Naive thymus-derived CD4-positive, alpha-beta T cell (primary cell): ENCODE data around the gene NDST3. TPM values are rescaled to one million over a fixed set of nuclear protein-coding genes. Genes with fewer than 3 reads are reported as not detected.

Experiments used
- ATAC-seq: fragments of 150-1000 bp; cut with Tn5 transposase; 2 replicates; pipeline ENCODE4 v1.10.0; 2021; ENCODE audit warnings: mild to moderate bottlenecking, moderate library complexity
- CTCF ChIA-PET: fragments of 350-600 bp; sonication (Branson Sonifier 250); formaldehyde crosslinking; loops from one replicate; lab custom pipeline; 2021; ENCODE audit warnings: antibody characterized with exemption; lab: Charles Lee
- POLR2A ChIA-PET: fragments of 350-600 bp; sonication (Branson Sonifier 250); formaldehyde crosslinking; loops from one replicate; lab custom pipeline; 2021; ENCODE audit warnings: antibody characterized with exemption, inconsistent platforms; lab: Charles Lee
- DNase-seq, 9 donors: peaks; one replicate each; pipeline versions ENCODE4 v3.0.0 to v3.0.0-alpha.2; 2020 to 2022; ENCODE audit warnings: mixed read lengths in 1 of 9
- H3K27ac ChIP-seq: one replicate; pipeline ENCODE4 v1.7.0; 2013; ENCODE audit warnings: mild to moderate bottlenecking, low read depth, low read length, moderate library complexity
- H3K27me3 ChIP-seq, 2 donors: one replicate each; pipeline ENCODE4 v1.7.0; 2013; ENCODE audit warnings: low read length in 2 of 2, mild to moderate bottlenecking in 2 of 2, moderate library complexity in 2 of 2; ENCODE audit not compliant: control insufficient read depth in 2 of 2, insufficient read depth in 2 of 2
- H3K36me3 ChIP-seq, 3 experiments: 1 replicate in 2 of 3; 2 replicates in 1 of 3; pipeline ENCODE4 v1.7.0; 2013; ENCODE audit warnings: low read length in 3 of 3, mild to moderate bottlenecking in 3 of 3, moderate library complexity in 1 of 3; ENCODE audit not compliant: insufficient read depth in 3 of 3, control insufficient read depth in 2 of 3
- H3K4me1 ChIP-seq, 2 donors: one replicate each; pipeline ENCODE4 v1.7.0; 2013; ENCODE audit warnings: low read length in 2 of 2, mild to moderate bottlenecking in 2 of 2, moderate library complexity in 1 of 2; ENCODE audit not compliant: control insufficient read depth in 2 of 2, insufficient read depth in 2 of 2
- H3K4me3 ChIP-seq: 2 replicates; pipeline ENCODE4 v1.7.0; 2013; ENCODE audit warnings: mild to moderate bottlenecking, low read length
- H3K9me3 ChIP-seq, 3 experiments: 1 replicate in 2 of 3; 2 replicates in 1 of 3; pipeline ENCODE4 v1.7.0; 2013; ENCODE audit warnings: low read length in 3 of 3; ENCODE audit not compliant: control insufficient read depth in 2 of 3
- H3K27ac Mint-ChIP-seq, 9 donors: one replicate each; pipeline ENCODE4 v1.8.0; 2020 to 2022; ENCODE audit warnings: mixed read lengths in 9 of 9, mild to moderate bottlenecking in 8 of 9, moderate library complexity in 5 of 9, inconsistent platforms in 2 of 9
- H3K27me3 Mint-ChIP-seq, 5 donors: one replicate each; pipeline ENCODE4 v1.8.0; 2021 to 2022; ENCODE audit warnings: mixed read lengths in 5 of 5, mild to moderate bottlenecking in 1 of 5
- H3K36me3 Mint-ChIP-seq, 5 donors: one replicate each; pipeline ENCODE4 v1.8.0; 2020 to 2022; ENCODE audit warnings: mixed read lengths in 5 of 5, mild to moderate bottlenecking in 3 of 5, inconsistent platforms in 1 of 5
- H3K4me1 Mint-ChIP-seq, 7 donors: one replicate each; pipeline ENCODE4 v1.8.0; 2020 to 2022; ENCODE audit warnings: mixed read lengths in 7 of 7, mild to moderate bottlenecking in 3 of 7, inconsistent platforms in 1 of 7
- H3K4me3 Mint-ChIP-seq, 10 donors: one replicate each; pipeline ENCODE4 v1.8.0; 2020 to 2022; ENCODE audit warnings: mild to moderate bottlenecking in 10 of 10, mixed read lengths in 10 of 10, moderate library complexity in 6 of 10, inconsistent platforms in 2 of 10
- H3K9me3 Mint-ChIP-seq, 11 donors: one replicate each; pipeline ENCODE4 v1.8.0; 2020 to 2022; ENCODE audit warnings: mixed read lengths in 11 of 11, mild to moderate bottlenecking in 4 of 11, inconsistent platforms in 1 of 11, moderate library complexity in 1 of 11
- intact Hi-C, 2 donors: fragments of 100-400 bp; cut with micrococcal nuclease; formaldehyde crosslinking; loops; one replicate each; pipeline ENCODE4 v1.15.1; 2023
- polyA plus RNA-seq, 2 donors: library from polyadenylated mRNA; unstranded; fragments of 300-500 nt; fragmentation: Illumina TruSeq; gene quantifications; one replicate each; pipeline ENCODE4 v1.2.3, GENCODE V29; 2021
- total RNA-seq, 6 experiments: library from RNA in 5 of 6; stranded (reverse) in 5 of 6; gene quantifications; 1 replicate in 5 of 6; 2 replicates in 1 of 6; pipeline ENCODE4 v1.2.3 and lab custom pipeline; 2021 to 2026

Gene NDST3
- total and polyA plus RNA-seq, 7 experiments from 2014 or later = 0.17 to 0.18 TPM; not detected in 5

- Histone ChIP-seq H3K36me3 (no peaks in the 10 kb centered on the region), H3K4me1 (no peaks in the 10 kb centered on the region), H3K27me3 (no peaks in the 10 kb centered on the region), H3K9me3 (no peaks in the 10 kb centered on the region), H3K27ac (no peak overlapping the region), H3K4me3 (no peak overlapping the region)
- POLR2A ChIA-PET = no interaction called here
- peaks cover 0 to 14% (median 11%) of the 10 kb centered on the region in 7 donors for H3K4me1 Mint-ChIP-seq
- peaks cover 0 to 6% (median 4%) of the 10 kb centered on the region in 5 donors for H3K27me3 Mint-ChIP-seq
- H3K36me3 Mint-ChIP-seq = peaks cover 0 to 6% (median 0%) of the 10 kb centered on the region in 5 donors
- DNase-seq = peak in 2 of 9 donors; percentile 0 to 2
- H3K27ac Mint-ChIP-seq = peak overlapping the region in 3 of 9 donors; percentile 8 to 71 (median 51)
- CTCF ChIA-PET = no interaction called here
- ATAC-seq = no peak
- intact Hi-C loops = no loop called here
- peaks cover 0 to 11% (median 2%) of the 10 kb centered on the region in 11 donors for H3K9me3 Mint-ChIP-seq
- H3K4me3 Mint-ChIP-seq = peak overlapping the region in 8 of 10 donors; percentile 36 to 68 (median 48)
Observed at GRCh38 chr4:118113220-118113619, 78.9 kb downstream of the NDST3 start.

- intact Hi-C loops = no loop called here
Observed at GRCh38 chr4:118114720-118115119, 80.4 kb downstream of the NDST3 start.

GRCh38 chr4:118120120-118120760, 86.0 kb downstream of the NDST3 start:
- H3K27me3 Mint-ChIP-seq = peaks cover 0 to 7% (median 0%) of the 10 kb centered on the region in 5 donors
- no peaks in the 10 kb centered on the region for H3K4me1 Mint-ChIP-seq
- intact Hi-C loops = no loop called here
- DNase-seq = no peak
- no peaks in the 10 kb centered on the region for H3K36me3 ChIP-seq
- no peak overlapping the region for H3K27ac Mint-ChIP-seq
- H3K4me3 ChIP-seq = no peak overlapping the region
- no peaks in the 10 kb centered on the region for H3K4me1 ChIP-seq
- no peak overlapping the region for H3K4me3 Mint-ChIP-seq
- H3K9me3 Mint-ChIP-seq = peaks cover 0 to 6% (median 0%) of the 10 kb centered on the region in 11 donors
- ChIA-PET CTCF (no interaction called here), POLR2A (no interaction called here)
- H3K27ac ChIP-seq = no peak overlapping the region
- no peaks in the 10 kb centered on the region for H3K9me3 ChIP-seq
- H3K36me3 Mint-ChIP-seq = no peaks in the 10 kb centered on the region
- no peaks in the 10 kb centered on the region for H3K27me3 ChIP-seq
- ATAC-seq = no peak

More at GRCh38 chr4:118114720-118115119, 80.4 kb downstream of the NDST3 start:
- CTCF ChIA-PET = no interaction called here
- Histone ChIP-seq H3K36me3 (no peaks in the 10 kb centered on the region), H3K4me3 (no peak overlapping the region), H3K27me3 (no peaks in the 10 kb centered on the region), H3K4me1 (no peaks in the 10 kb centered on the region), H3K9me3 (no peaks in the 10 kb centered on the region), H3K27ac (no peak overlapping the region)
- Mint-ChIP-seq H3K27me3 (peaks cover 0 to 5% (median 2%) of the 10 kb centered on the region in 5 donors), H3K27ac (no peak overlapping the region), H3K9me3 (peaks cover 0 to 11% (median 2%) of the 10 kb centered on the region in 11 donors), H3K4me3 (peak overlapping the region in 1 of 10 donors; percentile 8), H3K36me3 (peaks cover 0 to 6% (median 0%) of the 10 kb centered on the region in 5 donors), H3K4me1 (peaks cover 0 to 14% (median 11%) of the 10 kb centered on the region in 7 donors)
- no peak for ATAC-seq
- DNase-seq = no peak
- POLR2A ChIA-PET = no interaction called here

DNA sequence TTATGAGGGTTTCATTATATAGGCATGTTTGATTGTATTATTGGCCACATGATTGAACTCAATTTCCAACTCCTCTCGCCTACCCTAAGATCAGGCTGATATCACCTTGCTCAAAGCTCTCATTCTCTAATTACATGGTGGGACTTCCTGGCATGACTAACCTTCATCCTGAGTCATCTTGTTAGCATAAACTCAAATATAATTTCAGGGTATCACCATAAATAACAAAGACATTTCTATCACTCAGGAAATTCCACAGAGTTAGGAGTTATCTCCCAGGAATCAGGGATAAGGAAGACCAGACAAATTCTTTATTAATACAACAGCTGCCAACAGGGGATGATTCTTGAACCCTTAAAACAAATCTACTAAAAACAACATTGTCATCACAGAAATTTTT, 90.7 kb downstream of the NDST3 start:
- Mint-ChIP-seq H3K4me3 (no peak overlapping the region), H3K27ac (no peak overlapping the region), H3K27me3 (peaks cover 0 to 9% (median 0%) of the 10 kb centered on the region in 5 donors), H3K36me3 (no peaks in the 10 kb centered on the region), H3K9me3 (peaks cover 0 to 19% (median 2%) of the 10 kb centered on the region in 11 donors), H3K4me1 (no peaks in the 10 kb centered on the region)
- Histone ChIP-seq H3K9me3 (no peaks in the 10 kb centered on the region), H3K27ac (no peak overlapping the region), H3K4me1 (no peaks in the 10 kb centered on the region), H3K4me3 (no peak overlapping the region), H3K36me3 (no peaks in the 10 kb centered on the region), H3K27me3 (no peaks in the 10 kb centered on the region)
- intact Hi-C loops = no loop called here
- DNase-seq (no peak), ATAC-seq (no peak)
- ChIA-PET CTCF (no interaction called here), POLR2A (no interaction called here)

- Histone ChIP-seq H3K36me3 (no peaks in the 10 kb centered on the region), H3K4me1 (no peaks in the 10 kb centered on the region), H3K4me3 (no peak overlapping the region), H3K27ac (no peak overlapping the region), H3K9me3 (no peaks in the 10 kb centered on the region), H3K27me3 (no peaks in the 10 kb centered on the region)
- Mint-ChIP-seq H3K36me3 (no peaks in the 10 kb centered on the region), H3K27ac (no peak overlapping the region), H3K4me3 (no peak overlapping the region), H3K27me3 (peaks cover 0 to 3% (median 0%) of the 10 kb centered on the region in 5 donors), H3K9me3 (peaks cover 0 to 3% (median 0%) of the 10 kb centered on the region in 11 donors), H3K4me1 (no peaks in the 10 kb centered on the region)
- ChIA-PET CTCF (no interaction called here), POLR2A (no interaction called here)
- intact Hi-C loops = no loop called here
- DNase-seq (no peak), ATAC-seq (no peak)
Observed at GRCh38 chr4:118139241-118139640, 105.0 kb downstream of the NDST3 start.

DNA sequence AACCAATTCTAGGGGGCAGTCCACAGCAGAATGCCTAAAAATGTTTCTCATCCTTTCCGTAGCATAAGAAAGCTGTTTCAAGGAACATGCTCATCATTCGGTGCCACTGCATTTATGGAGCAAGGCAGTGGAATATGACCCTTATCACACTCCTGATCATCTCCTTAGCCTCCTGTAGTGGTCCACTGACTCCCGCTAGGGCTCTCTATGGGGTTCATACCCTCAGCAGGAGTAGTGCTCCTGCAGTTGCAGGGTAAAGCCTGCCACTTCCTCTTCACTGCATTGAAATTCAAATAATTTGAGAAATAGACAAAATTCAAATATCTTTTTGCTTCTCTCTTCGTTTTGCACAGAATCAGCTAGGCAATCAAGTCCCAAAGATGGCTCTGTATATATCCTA, 107.0 kb downstream of the NDST3 start:
- ATAC-seq = no peak
- H3K36me3 Mint-ChIP-seq = no peaks in the 10 kb centered on the region
- H3K27me3 Mint-ChIP-seq = peaks cover 0 to 2% (median 0%) of the 10 kb centered on the region in 5 donors
- no peaks in the 10 kb centered on the region for H3K4me1 ChIP-seq
- H3K9me3 Mint-ChIP-seq = peaks cover 0 to 3% (median 0%) of the 10 kb centered on the region in 11 donors
- H3K4me1 Mint-ChIP-seq = no peaks in the 10 kb centered on the region
- no peaks in the 10 kb centered on the region for H3K27me3 ChIP-seq
- no peaks in the 10 kb centered on the region for H3K36me3 ChIP-seq
- DNase-seq = no peak
- CTCF ChIA-PET = no interaction called here
- POLR2A ChIA-PET = no interaction called here
- no peak overlapping the region for H3K4me3 ChIP-seq
- H3K27ac ChIP-seq = no peak overlapping the region
- H3K4me3 Mint-ChIP-seq = no peak overlapping the region
- intact Hi-C loops = no loop called here
- no peaks in the 10 kb centered on the region for H3K9me3 ChIP-seq
- H3K27ac Mint-ChIP-seq = no peak overlapping the region

GRCh38 chr4:118154649-118155048, 120.4 kb downstream of the NDST3 start:
- no peak overlapping the region for H3K27ac Mint-ChIP-seq
- peaks cover 0 to 13% (median 0%) of the 10 kb centered on the region in 7 donors for H3K4me1 Mint-ChIP-seq
- peaks cover 0 to 15% (median 5%) of the 10 kb centered on the region in 11 donors for H3K9me3 Mint-ChIP-seq
- Histone ChIP-seq H3K4me3 (no peak overlapping the region), H3K27me3 (no peaks in the 10 kb centered on the region), H3K4me1 (no peaks in the 10 kb centered on the region), H3K9me3 (no peaks in the 10 kb centered on the region), H3K27ac (no peak overlapping the region), H3K36me3 (no peaks in the 10 kb centered on the region)
- H3K27me3 Mint-ChIP-seq = no peaks in the 10 kb centered on the region
- peaks cover 0 to 2% (median 0%) of the 10 kb centered on the region in 5 donors for H3K36me3 Mint-ChIP-seq
- ChIA-PET POLR2A (no interaction called here), CTCF (no interaction called here)
- no peak for ATAC-seq
- no peak for DNase-seq
- no peak overlapping the region for H3K4me3 Mint-ChIP-seq
- intact Hi-C loops = no loop called here
